Progenitor cell of endocrine pancreas (in vitro differentiated cells): ENCODE data around the gene GABRB2. TPM values are rescaled to one million over a fixed set of nuclear protein-coding genes. Genes with fewer than 3 reads are reported as not detected.
"Not testable (repeated sequence)": the region's sequence is repeated elsewhere in the genome, so short reads cannot be mapped to it uniquely, and the experiment has no call there.

Experiments
- DNase-seq: peaks from one replicate; pipeline ENCODE4 v3.0.0; 2021; ENCODE audit warnings: low spot score; ENCODE audit not compliant: unreplicated experiment
- H3K27ac Mint-ChIP-seq: 2 replicates; pipeline ENCODE4 v1.8.0; 2021; ENCODE audit warnings: mild to moderate bottlenecking, moderate library complexity, mixed read lengths
- H3K27me3 Mint-ChIP-seq: 2 replicates; pipeline ENCODE4 v1.8.0; 2021; ENCODE audit warnings: mixed read lengths
- H3K36me3 Mint-ChIP-seq: 2 replicates; pipeline ENCODE4 v1.8.0; 2022; ENCODE audit warnings: mixed read lengths; ENCODE audit not compliant: insufficient read depth
- H3K4me1 Mint-ChIP-seq: 2 replicates; pipeline ENCODE4 v1.8.0; 2021; ENCODE audit warnings: low read depth, mixed read lengths
- H3K4me3 Mint-ChIP-seq: 2 replicates; pipeline ENCODE4 v1.8.0; 2021; ENCODE audit warnings: low read depth, mild to moderate bottlenecking, moderate library complexity, mixed read lengths
- H3K9me3 Mint-ChIP-seq: 2 replicates; pipeline ENCODE4 v1.8.0; 2021; ENCODE audit warnings: low read depth, mixed read lengths
- total RNA-seq: library from RNA; stranded (reverse); gene quantifications from 2 replicates; pipeline ENCODE4 v1.2.1, GENCODE V29; 2021
- TF ChIP-seq, protein P1 (sequence below): fragments of 200-600 bp; sonication (generic); IDR thresholded peaks from one replicate; pipeline ENCODE4 v1.5.0; 2021; ENCODE audit warnings: antibody characterized with exemption, mild to moderate bottlenecking; ENCODE audit not compliant: unreplicated experiment

Gene GABRB2
- total RNA-seq, 1 donor from 2014 or later, result 3.5 TPM

DNA sequence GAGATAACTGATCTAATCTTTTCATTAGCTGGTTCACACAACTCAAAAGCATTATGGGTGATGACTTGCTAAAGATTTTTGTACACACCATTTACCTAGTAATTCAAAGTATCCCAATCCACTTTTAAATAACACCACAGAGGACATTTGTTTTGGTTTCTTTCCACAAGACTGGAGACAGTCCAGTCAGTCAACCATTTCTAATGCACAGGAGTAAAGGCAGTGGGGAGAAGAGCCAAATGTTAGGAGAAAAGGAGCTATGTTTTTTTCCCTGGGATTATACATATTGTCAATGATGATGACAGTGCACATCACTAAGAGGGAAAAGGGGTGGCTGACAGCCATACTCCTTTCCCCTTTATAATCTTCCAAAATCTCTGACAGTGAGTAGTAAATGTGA, 240.9 kb downstream of the GABRB2 start:
- TF ChIP-seq, protein P1, sequence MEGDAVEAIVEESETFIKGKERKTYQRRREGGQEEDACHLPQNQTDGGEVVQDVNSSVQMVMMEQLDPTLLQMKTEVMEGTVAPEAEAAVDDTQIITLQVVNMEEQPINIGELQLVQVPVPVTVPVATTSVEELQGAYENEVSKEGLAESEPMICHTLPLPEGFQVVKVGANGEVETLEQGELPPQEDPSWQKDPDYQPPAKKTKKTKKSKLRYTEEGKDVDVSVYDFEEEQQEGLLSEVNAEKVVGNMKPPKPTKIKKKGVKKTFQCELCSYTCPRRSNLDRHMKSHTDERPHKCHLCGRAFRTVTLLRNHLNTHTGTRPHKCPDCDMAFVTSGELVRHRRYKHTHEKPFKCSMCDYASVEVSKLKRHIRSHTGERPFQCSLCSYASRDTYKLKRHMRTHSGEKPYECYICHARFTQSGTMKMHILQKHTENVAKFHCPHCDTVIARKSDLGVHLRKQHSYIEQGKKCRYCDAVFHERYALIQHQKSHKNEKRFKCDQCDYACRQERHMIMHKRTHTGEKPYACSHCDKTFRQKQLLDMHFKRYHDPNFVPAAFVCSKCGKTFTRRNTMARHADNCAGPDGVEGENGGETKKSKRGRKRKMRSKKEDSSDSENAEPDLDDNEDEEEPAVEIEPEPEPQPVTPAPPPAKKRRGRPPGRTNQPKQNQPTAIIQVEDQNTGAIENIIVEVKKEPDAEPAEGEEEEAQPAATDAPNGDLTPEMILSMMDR, result no peak
- H3K36me3 Mint-ChIP-seq, result peaks cover 3% of the 10 kb centered on the region
- H3K4me3 Mint-ChIP-seq, result no peak overlapping the region
- peaks cover 15% of the 10 kb centered on the region for H3K4me1 Mint-ChIP-seq
- peaks cover 3% of the 10 kb centered on the region for H3K27me3 Mint-ChIP-seq
- no peak for DNase-seq
- no peak overlapping the region for H3K27ac Mint-ChIP-seq
- peaks cover 9% of the 10 kb centered on the region for H3K9me3 Mint-ChIP-seq

DNA sequence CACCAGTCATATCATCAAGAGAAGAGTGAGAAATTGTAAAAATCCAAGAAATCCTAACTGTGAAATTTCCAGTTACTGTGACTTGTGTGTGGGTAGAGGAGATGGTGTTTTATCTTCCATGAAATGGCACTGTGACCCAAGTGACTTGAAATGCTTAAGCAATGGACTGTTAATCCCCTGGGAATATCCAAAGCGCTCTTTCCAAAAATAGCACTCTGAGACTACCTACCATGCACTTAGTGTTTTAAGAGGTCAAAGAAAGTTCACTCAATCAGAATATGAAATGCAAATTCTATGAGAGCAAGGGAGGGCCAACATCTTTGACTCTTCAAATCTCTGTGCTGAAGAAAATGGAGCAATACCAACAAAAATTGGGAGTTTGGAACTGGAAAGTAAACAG, 244.0 kb downstream of the GABRB2 start:
- Mint-ChIP-seq H3K9me3 (no peaks in the 10 kb centered on the region), H3K4me1 (peaks cover 11% of the 10 kb centered on the region), H3K27ac (no peak overlapping the region), H3K36me3 (no peaks in the 10 kb centered on the region), H3K4me3 (no peak overlapping the region), H3K27me3 (peaks cover 3% of the 10 kb centered on the region)
- TF ChIP-seq, protein P1, result no peak
- DNase-seq, result no peak

DNA sequence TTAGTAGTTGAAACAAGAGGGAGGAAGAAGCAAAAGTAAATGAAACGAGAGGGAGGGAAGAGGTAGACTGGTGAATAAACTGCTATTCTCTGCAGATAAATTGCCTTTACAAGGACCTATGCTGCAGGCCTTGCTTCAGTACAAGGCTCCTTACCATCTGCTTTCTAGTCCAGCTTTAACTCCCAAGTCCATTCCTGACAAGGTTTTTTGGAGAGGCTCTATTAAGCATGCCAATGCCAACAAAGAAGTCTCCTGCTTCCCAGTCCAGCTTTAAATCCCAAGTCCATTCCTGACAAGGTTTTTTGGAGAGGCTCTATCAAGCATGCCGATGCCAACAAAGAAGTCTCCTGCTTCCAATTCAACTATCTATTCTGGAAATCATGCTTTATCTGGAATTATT, 244.9 kb downstream of the GABRB2 start:
- Mint-ChIP-seq H3K27me3 (peaks cover 3% of the 10 kb centered on the region), H3K4me3 (no peak overlapping the region), H3K27ac (no peak overlapping the region), H3K36me3 (no peaks in the 10 kb centered on the region), H3K4me1 (peaks cover 11% of the 10 kb centered on the region), H3K9me3 (no peaks in the 10 kb centered on the region)
- no peak for DNase-seq
- TF ChIP-seq, protein P1, result no peak

DNA sequence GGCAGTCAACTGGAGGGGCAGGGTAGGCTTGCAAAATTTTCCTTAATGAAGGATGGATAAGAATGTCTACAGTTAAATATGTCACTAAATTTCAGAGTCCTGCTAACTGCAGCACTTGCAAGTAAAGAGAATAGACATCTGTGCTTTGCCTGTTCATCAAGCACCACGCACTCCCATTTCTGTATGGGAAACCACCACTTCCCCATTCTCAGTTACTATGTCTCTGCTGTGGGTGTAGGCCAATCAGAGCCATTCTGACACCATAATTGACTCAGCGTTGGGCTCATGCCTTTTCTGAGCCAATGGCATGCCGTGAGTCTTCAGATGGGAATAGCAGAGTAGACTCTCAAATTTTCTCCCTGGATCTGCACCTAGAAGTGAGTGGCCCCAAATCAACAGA, 247.5 kb downstream of the GABRB2 start:
- Mint-ChIP-seq H3K27ac (no peak overlapping the region), H3K36me3 (no peaks in the 10 kb centered on the region), H3K4me3 (no peak overlapping the region), H3K27me3 (no peaks in the 10 kb centered on the region), H3K4me1 (no peaks in the 10 kb centered on the region), H3K9me3 (no peaks in the 10 kb centered on the region)
- no peak for DNase-seq
- TF ChIP-seq, protein P1, result no peak

DNA sequence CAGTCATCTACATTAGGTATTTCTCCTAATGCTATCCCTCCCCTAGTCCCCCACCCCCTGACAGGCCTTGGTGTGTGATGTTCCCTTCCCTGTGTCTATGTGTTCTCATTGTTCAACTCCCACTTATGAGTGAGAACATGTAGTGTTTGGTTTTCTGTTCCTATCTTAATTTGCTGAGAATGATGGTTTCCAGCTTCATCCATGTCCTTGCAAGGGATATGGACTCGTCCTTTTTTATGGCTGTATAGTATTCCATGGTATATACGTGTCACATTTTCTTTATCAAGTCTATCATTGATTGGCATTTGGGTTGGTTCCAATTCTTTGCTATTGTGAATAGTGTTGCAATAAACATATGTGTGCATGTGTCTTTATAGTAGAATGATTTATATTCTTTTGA, 249.1 kb downstream of the GABRB2 start:
- not testable (repeated sequence) for DNase-seq, H3K9me3 Mint-ChIP-seq, H3K4me3 Mint-ChIP-seq, H3K4me1 Mint-ChIP-seq, H3K36me3 Mint-ChIP-seq, H3K27ac Mint-ChIP-seq, H3K27me3 Mint-ChIP-seq

DNA sequence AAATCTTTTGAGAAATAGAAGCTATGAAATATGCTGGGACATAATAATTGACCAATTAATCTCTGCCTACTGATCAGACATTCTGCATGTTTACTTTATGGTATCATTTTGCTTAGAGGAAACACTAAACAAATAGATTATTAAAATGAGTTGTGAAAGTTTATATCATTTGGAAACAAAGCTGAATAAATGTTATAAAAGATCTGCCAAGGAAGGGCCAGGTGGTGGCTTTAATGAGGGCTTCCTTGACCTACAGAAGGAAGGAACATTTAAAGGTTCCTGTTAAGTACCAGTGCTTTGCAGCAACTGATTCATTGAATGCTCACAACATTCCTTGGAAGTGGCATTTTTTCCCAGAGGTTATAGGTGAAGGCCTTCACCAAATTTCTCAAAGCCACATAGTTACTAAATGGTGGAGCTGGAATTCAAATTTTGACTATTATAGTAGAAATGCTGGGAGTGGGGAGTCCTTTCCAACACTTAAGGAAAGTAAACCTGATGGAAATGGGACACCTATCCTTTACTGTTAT, 250.7 kb downstream of the GABRB2 start:
- H3K36me3 Mint-ChIP-seq, result no peaks in the 10 kb centered on the region
- peaks cover 2% of the 10 kb centered on the region for H3K4me1 Mint-ChIP-seq
- no peak for DNase-seq
- no peak overlapping the region for H3K4me3 Mint-ChIP-seq
- H3K27me3 Mint-ChIP-seq, result no peaks in the 10 kb centered on the region
- H3K9me3 Mint-ChIP-seq, result no peaks in the 10 kb centered on the region
- TF ChIP-seq, protein P1, result no peak
- no peak overlapping the region for H3K27ac Mint-ChIP-seq
